Progenitor cell of endocrine pancreas (in vitro differentiated cells): Measurements from ENCODE around the gene NRDE2. TPM values are rescaled to one million over a fixed set of nuclear protein-coding genes. Genes with fewer than 3 reads are reported as not detected.

ENCODE experiments used
- DNase-seq: peaks from one replicate; pipeline ENCODE4 v3.0.0; 2021; ENCODE audit warnings: low spot score; ENCODE audit not compliant: unreplicated experiment
- H3K27ac Mint-ChIP-seq: 2 replicates; pipeline ENCODE4 v1.8.0; 2021; ENCODE audit warnings: mild to moderate bottlenecking, moderate library complexity, mixed read lengths
- H3K27me3 Mint-ChIP-seq: 2 replicates; pipeline ENCODE4 v1.8.0; 2021; ENCODE audit warnings: mixed read lengths
- H3K36me3 Mint-ChIP-seq: 2 replicates; pipeline ENCODE4 v1.8.0; 2022; ENCODE audit warnings: mixed read lengths; ENCODE audit not compliant: insufficient read depth
- H3K4me1 Mint-ChIP-seq: 2 replicates; pipeline ENCODE4 v1.8.0; 2021; ENCODE audit warnings: low read depth, mixed read lengths
- H3K4me3 Mint-ChIP-seq: 2 replicates; pipeline ENCODE4 v1.8.0; 2021; ENCODE audit warnings: low read depth, mild to moderate bottlenecking, moderate library complexity, mixed read lengths
- H3K9me3 Mint-ChIP-seq: 2 replicates; pipeline ENCODE4 v1.8.0; 2021; ENCODE audit warnings: low read depth, mixed read lengths
- total RNA-seq: library from RNA; stranded (reverse); gene quantifications from 2 replicates; pipeline ENCODE4 v1.2.1, GENCODE V29; 2021
- TF ChIP-seq, protein P1 (sequence below): fragments of 200-600 bp; sonication (generic); IDR thresholded peaks from one replicate; pipeline ENCODE4 v1.5.0; 2021; ENCODE audit warnings: antibody characterized with exemption, mild to moderate bottlenecking; ENCODE audit not compliant: unreplicated experiment

Gene NRDE2
- total RNA-seq, 1 donor from 2014 or later, result 36.7 TPM

- no peak overlapping the region for H3K27ac Mint-ChIP-seq
- no peaks in the 10 kb centered on the region for H3K27me3 Mint-ChIP-seq
- H3K9me3 Mint-ChIP-seq, result no peaks in the 10 kb centered on the region
- H3K4me1 Mint-ChIP-seq, result peaks cover 46% of the 10 kb centered on the region
- TF ChIP-seq, protein P1, sequence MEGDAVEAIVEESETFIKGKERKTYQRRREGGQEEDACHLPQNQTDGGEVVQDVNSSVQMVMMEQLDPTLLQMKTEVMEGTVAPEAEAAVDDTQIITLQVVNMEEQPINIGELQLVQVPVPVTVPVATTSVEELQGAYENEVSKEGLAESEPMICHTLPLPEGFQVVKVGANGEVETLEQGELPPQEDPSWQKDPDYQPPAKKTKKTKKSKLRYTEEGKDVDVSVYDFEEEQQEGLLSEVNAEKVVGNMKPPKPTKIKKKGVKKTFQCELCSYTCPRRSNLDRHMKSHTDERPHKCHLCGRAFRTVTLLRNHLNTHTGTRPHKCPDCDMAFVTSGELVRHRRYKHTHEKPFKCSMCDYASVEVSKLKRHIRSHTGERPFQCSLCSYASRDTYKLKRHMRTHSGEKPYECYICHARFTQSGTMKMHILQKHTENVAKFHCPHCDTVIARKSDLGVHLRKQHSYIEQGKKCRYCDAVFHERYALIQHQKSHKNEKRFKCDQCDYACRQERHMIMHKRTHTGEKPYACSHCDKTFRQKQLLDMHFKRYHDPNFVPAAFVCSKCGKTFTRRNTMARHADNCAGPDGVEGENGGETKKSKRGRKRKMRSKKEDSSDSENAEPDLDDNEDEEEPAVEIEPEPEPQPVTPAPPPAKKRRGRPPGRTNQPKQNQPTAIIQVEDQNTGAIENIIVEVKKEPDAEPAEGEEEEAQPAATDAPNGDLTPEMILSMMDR, result no peak
- no peak for DNase-seq
- H3K36me3 Mint-ChIP-seq, result peaks cover 25% of the 10 kb centered on the region
- H3K4me3 Mint-ChIP-seq, result no peak overlapping the region
These were observed 26.6 kb downstream of the NRDE2 start for GRCh38 chr14:90305176-90305601.

DNA sequence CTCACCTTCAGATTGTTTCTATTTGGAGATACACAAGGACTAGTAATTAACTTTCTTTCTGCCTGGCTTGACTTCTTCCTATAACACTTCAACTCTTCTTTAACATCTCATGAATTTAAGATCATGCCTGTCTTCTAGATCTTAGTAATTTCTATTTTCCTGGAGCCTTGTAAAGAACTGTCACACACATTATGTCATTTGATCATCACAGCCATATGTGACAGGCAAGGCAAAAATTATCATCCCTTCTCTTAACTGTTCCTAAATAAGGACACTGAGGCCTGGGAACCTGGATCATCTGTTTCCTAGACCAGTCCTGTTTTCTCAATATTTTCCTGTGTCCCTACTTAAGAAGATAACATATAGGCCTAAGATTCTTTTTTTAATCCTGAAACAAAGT is 27.2 kb downstream of the NRDE2 start:
- TF ChIP-seq, protein P1, result no peak
- Mint-ChIP-seq H3K27ac (peak overlapping the region; percentile 9), H3K4me1 (peaks cover 46% of the 10 kb centered on the region), H3K4me3 (no peak overlapping the region), H3K27me3 (no peaks in the 10 kb centered on the region), H3K36me3 (peaks cover 22% of the 10 kb centered on the region), H3K9me3 (no peaks in the 10 kb centered on the region)
- DNase-seq, result no peak

- Mint-ChIP-seq H3K4me3 (no peak overlapping the region), H3K27ac (no peak overlapping the region)
- no peak for DNase-seq
These were observed 28.3 kb downstream of the NRDE2 start for GRCh38 chr14:90303473-90303872.

DNA sequence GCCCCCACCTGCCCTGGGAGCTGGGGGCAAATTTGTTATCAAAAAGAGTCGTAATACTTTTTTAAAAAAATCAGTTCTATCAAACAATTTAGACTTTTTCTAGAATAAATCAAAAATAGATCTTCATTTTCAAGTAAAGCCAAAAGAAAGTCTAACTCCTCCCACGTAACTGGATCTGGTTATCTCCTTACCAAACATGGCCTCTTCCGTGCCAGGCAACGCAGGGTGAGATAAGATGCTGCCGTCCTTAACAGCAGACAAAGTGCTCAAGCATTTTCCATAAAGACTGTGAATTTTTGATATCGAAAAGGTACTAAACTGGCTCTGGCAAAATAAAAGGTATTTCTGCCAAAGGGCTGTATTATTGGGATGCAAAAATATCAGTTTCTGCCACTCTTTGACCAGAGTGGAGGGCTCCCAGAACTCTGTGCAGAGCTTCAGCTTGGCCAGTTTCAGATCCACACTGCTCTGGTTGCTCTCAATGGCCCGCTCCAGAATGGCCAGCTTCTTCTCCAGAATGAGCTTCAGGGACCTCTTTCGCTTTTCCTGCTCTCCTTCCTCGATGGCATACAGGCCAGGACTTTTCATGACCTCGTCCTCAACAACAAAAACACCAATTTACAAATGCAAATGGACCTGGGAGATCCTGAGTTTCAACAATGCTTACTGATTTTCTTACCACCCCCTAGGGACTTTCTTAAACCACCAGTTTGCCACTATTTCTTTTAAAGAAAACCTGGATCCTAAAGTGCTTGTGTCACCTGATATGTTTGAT is 29.0 kb downstream of the NRDE2 start:
- H3K4me3 Mint-ChIP-seq, result no peak overlapping the region
- H3K27ac Mint-ChIP-seq, result no peak overlapping the region
- peaks cover 37% of the 10 kb centered on the region for H3K4me1 Mint-ChIP-seq

More at GRCh38 chr14:90303473-90303872, 28.3 kb downstream of the NRDE2 start:
- no peaks in the 10 kb centered on the region for H3K27me3 Mint-ChIP-seq
- H3K36me3 Mint-ChIP-seq, result peaks cover 20% of the 10 kb centered on the region
- TF ChIP-seq, protein P1, result no peak
- peaks cover 41% of the 10 kb centered on the region for H3K4me1 Mint-ChIP-seq
- no peaks in the 10 kb centered on the region for H3K9me3 Mint-ChIP-seq

DNA sequence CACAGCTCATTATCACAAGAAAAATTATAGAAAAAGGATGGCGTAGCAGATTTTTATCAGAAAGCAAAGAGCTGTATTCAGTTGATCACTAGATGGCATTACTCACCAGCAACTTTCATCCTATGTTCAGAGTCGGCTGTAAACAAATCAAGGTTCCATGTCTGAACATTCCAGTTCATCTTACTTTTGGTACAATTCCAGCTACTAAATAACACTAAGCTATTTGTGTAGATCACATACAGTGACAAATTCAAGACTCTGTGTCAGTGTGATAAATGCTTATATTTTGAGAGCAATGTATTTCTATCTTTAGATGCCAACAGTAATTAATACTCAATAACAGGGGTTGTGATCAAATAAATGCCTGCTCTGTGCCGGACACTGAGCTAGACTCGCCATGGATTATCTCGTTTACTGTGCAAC is 30.1 kb downstream of the NRDE2 start:
- no peaks in the 10 kb centered on the region for H3K27me3 Mint-ChIP-seq
- no peak overlapping the region for H3K4me3 Mint-ChIP-seq
- peaks cover 19% of the 10 kb centered on the region for H3K36me3 Mint-ChIP-seq
- peaks cover 37% of the 10 kb centered on the region for H3K4me1 Mint-ChIP-seq
- TF ChIP-seq, protein P1, result peak; percentile 58
- no peaks in the 10 kb centered on the region for H3K9me3 Mint-ChIP-seq
- no peak overlapping the region for H3K27ac Mint-ChIP-seq
- DNase-seq, result no peak

More for the DNA sequence above, 29.0 kb downstream of the NRDE2 start:
- no peaks in the 10 kb centered on the region for H3K9me3 Mint-ChIP-seq
- H3K36me3 Mint-ChIP-seq, result peaks cover 18% of the 10 kb centered on the region
- DNase-seq, result no peak
- TF ChIP-seq, protein P1, result no peak
- H3K27me3 Mint-ChIP-seq, result no peaks in the 10 kb centered on the region
